PFSK-1 (cell line): ENCODE data around the gene NOPCHAP1. TPM values are rescaled to one million over a fixed set of nuclear protein-coding genes. Genes with fewer than 3 reads are reported as not detected.
A peak's percentile ranks its signal among the peaks of the same experiment; 100 is the strongest.

ENCODE experiments used
- FOXP2 ChIP-seq: optimal IDR thresholded peaks from 2 replicates; pipeline ENCODE3; 2011; ENCODE audit warnings: borderline replicate concordance, control low read depth, inconsistent platforms; ENCODE audit not compliant: insufficient read depth; ENCODE audit errors: extremely low read length, extremely low read depth
- POLR2AphosphoS5 ChIP-seq: IDR thresholded peaks from 2 replicates; pipeline ENCODE4 v1.6.1; 2012; ENCODE audit warnings: low read depth, mild to moderate bottlenecking, control low read depth, low read length, moderate library complexity
- SIN3A ChIP-seq: IDR thresholded peaks from 2 replicates; pipeline ENCODE4 v1.6.1; 2012; ENCODE audit warnings: mild to moderate bottlenecking, low read length, moderate library complexity, borderline replicate concordance; ENCODE audit not compliant: insufficient read depth
- TAF1 ChIP-seq: IDR thresholded peaks from 2 replicates; pipeline ENCODE4 v1.6.1; 2012; ENCODE audit warnings: low read length, control low read depth, borderline replicate concordance; ENCODE audit not compliant: insufficient read depth
- polyA plus RNA-seq: library from polyadenylated mRNA; unstranded; fragments of >200 nt; gene quantifications from one replicate; pipeline ENCODE4 v1.2.1, GENCODE V29; 2012; ENCODE audit warnings: low read depth, missing spikeins; ENCODE audit not compliant: insufficient read length
- TF ChIP-seq, protein P1 (sequence below), 2 experiments: IDR thresholded peaks; 2 replicates each; pipeline versions ENCODE4 v1.6.1 to v1.8.0; 2011 to 2012; ENCODE audit warnings: low read depth in 2 of 2, low read length in 2 of 2, control low read depth in 1 of 2, inconsistent platforms in 1 of 2, mild to moderate bottlenecking in 1 of 2, moderate library complexity in 1 of 2; ENCODE audit not compliant: insufficient read depth in 1 of 2

The NOPCHAP1 gene
- 28.3 TPM for polyA plus RNA-seq

- TF ChIP-seq, protein P1, sequence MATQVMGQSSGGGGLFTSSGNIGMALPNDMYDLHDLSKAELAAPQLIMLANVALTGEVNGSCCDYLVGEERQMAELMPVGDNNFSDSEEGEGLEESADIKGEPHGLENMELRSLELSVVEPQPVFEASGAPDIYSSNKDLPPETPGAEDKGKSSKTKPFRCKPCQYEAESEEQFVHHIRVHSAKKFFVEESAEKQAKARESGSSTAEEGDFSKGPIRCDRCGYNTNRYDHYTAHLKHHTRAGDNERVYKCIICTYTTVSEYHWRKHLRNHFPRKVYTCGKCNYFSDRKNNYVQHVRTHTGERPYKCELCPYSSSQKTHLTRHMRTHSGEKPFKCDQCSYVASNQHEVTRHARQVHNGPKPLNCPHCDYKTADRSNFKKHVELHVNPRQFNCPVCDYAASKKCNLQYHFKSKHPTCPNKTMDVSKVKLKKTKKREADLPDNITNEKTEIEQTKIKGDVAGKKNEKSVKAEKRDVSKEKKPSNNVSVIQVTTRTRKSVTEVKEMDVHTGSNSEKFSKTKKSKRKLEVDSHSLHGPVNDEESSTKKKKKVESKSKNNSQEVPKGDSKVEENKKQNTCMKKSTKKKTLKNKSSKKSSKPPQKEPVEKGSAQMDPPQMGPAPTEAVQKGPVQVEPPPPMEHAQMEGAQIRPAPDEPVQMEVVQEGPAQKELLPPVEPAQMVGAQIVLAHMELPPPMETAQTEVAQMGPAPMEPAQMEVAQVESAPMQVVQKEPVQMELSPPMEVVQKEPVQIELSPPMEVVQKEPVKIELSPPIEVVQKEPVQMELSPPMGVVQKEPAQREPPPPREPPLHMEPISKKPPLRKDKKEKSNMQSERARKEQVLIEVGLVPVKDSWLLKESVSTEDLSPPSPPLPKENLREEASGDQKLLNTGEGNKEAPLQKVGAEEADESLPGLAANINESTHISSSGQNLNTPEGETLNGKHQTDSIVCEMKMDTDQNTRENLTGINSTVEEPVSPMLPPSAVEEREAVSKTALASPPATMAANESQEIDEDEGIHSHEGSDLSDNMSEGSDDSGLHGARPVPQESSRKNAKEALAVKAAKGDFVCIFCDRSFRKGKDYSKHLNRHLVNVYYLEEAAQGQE (IDR thresholded peaks at IDR 0.05; ENCODE audit: insufficient read depth in 1 of 2, low read depth in 2 of 2, low read length in 2 of 2) = peak in 1 of 2 experiments; percentile 17; a peak in 1 of 4 replicates
- peak; percentile 70; the same call in 1 of the 2 replicates for TF ChIP-seq SIN3A
- TF ChIP-seq TAF1 = peak; percentile 80
- TF ChIP-seq FOXP2 = no peak
- peak; percentile 97 for TF ChIP-seq POLR2AphosphoS5
Measured at GRCh38 chr12:104986022-104986941, at the start of gene NOPCHAP1. TSS of gene NOPCHAP1 (plus strand) at chr12:104986316. CDS start at chr12:104986353, 37 bp downstream.

- TF ChIP-seq TAF1 (no peak), SIN3A (no peak)
Measured at GRCh38 chr12:104938371-104938770, 47.7 kb upstream of the NOPCHAP1 start.

- TF ChIP-seq POLR2AphosphoS5 = no peak
- TF ChIP-seq, protein P1 (IDR thresholded peaks at IDR 0.05; ENCODE audit: insufficient read depth in 1 of 2, low read depth in 2 of 2, low read length in 2 of 2) = no peak
- no peak for TF ChIP-seq TAF1
- TF ChIP-seq SIN3A = no peak
- TF ChIP-seq FOXP2 = no peak
Measured at GRCh38 chr12:104939089-104939488, 47.0 kb upstream of the NOPCHAP1 start.

DNA sequence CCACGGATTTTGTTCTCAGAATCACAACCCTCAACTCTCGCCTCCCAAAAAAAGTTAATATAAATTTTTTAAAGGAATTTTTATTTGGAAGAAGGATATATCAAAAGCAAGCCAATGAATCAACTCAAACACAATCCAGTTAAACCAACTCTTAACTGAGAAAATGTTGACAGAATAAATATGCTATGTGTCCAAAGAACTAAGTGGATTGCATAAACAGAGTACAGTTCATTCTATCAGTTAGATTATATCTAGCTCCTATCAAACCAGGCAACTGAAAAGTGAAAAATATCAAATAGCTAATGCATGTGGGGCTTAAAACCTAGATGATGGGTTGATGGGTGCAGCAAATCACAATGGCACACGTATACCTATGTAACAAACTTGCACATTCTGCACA lies 44.7 kb upstream of the NOPCHAP1 start:
- TF ChIP-seq POLR2AphosphoS5 (no peak), FOXP2 (no peak), TAF1 (no peak), SIN3A (no peak)
- TF ChIP-seq, protein P1 (IDR thresholded peaks at IDR 0.05; ENCODE audit: insufficient read depth in 1 of 2, low read depth in 2 of 2, low read length in 2 of 2) = no peak

GRCh38 chr12:104942075-104942474 lies 44.0 kb upstream of the NOPCHAP1 start:
- TF ChIP-seq FOXP2 (no peak), SIN3A (no peak), POLR2AphosphoS5 (no peak), TAF1 (no peak)
- TF ChIP-seq, protein P1 (IDR thresholded peaks at IDR 0.05; ENCODE audit: insufficient read depth in 1 of 2, low read depth in 2 of 2, low read length in 2 of 2) = no peak
